ENCODE results near the gene ASRGL1. TPM values are rescaled to one million over a fixed set of nuclear protein-coding genes. Genes with fewer than 3 reads are reported as not detected.
A peak's percentile ranks its signal among the peaks of the same experiment; 100 is the strongest.

Gene ASRGL1
- total and polyA plus RNA-seq, 2 experiments from 2014 or later = 9.5 to 18.6 TPM

- TF ChIP-seq, protein P1, sequence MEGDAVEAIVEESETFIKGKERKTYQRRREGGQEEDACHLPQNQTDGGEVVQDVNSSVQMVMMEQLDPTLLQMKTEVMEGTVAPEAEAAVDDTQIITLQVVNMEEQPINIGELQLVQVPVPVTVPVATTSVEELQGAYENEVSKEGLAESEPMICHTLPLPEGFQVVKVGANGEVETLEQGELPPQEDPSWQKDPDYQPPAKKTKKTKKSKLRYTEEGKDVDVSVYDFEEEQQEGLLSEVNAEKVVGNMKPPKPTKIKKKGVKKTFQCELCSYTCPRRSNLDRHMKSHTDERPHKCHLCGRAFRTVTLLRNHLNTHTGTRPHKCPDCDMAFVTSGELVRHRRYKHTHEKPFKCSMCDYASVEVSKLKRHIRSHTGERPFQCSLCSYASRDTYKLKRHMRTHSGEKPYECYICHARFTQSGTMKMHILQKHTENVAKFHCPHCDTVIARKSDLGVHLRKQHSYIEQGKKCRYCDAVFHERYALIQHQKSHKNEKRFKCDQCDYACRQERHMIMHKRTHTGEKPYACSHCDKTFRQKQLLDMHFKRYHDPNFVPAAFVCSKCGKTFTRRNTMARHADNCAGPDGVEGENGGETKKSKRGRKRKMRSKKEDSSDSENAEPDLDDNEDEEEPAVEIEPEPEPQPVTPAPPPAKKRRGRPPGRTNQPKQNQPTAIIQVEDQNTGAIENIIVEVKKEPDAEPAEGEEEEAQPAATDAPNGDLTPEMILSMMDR (IDR thresholded peaks at IDR 0.05; ENCODE audit: poor library complexity) = no peak
- TF ChIP-seq EZH2 (IDR thresholded peaks at IDR 0.05; ENCODE audit: borderline replicate concordance) (no peak), EZH2phosphoT487 (IDR thresholded peaks at IDR 0.05; ENCODE audit: low read depth, severe bottlenecking, unreplicated experiment) (no peak)
- peak overlapping the region; percentile 96 for H3K27ac ChIP-seq
- H3K36me3 ChIP-seq (replicated peaks; ENCODE audit: insufficient read depth, low read depth) = no peaks in the 10 kb centered on the region
- H3K4me3 ChIP-seq = no peak overlapping the region
- DNase-seq (ENCODE audit: low spot score) = peak; percentile 59
- no peaks in the 10 kb centered on the region for H4K20me1 ChIP-seq (ENCODE audit: insufficient read depth, poor library complexity, severe bottlenecking)
- H3K4me1 ChIP-seq (ENCODE audit: insufficient read depth) = peaks cover 65% of the 10 kb centered on the region
- H2AFZ ChIP-seq = no peak overlapping the region
- peak overlapping the region; percentile 20 for H3K4me2 ChIP-seq
- no peaks in the 10 kb centered on the region for H3K9me2 ChIP-seq (replicated peaks; ENCODE audit: insufficient read depth)
- no peaks in the 10 kb centered on the region for H3K79me2 ChIP-seq
- no peaks in the 10 kb centered on the region for H3K27me3 ChIP-seq
- H3K9me3 ChIP-seq (ENCODE audit: low read depth) = no peaks in the 10 kb centered on the region
- 51% methylated on average over 22 of the region's 22 CpGs for WGBS (ENCODE audit: low lambda C conversion rate, missing lambda C conversion rate)
Observed at GRCh38 chr11:62398011-62398994, 61.1 kb downstream of the ASRGL1 start.

- WGBS (ENCODE audit: low lambda C conversion rate, missing lambda C conversion rate) = 67% methylated on average over 10 of the region's 10 CpGs
Observed at GRCh38 chr11:62399172-62399877, 62.1 kb downstream of the ASRGL1 start.

DNA sequence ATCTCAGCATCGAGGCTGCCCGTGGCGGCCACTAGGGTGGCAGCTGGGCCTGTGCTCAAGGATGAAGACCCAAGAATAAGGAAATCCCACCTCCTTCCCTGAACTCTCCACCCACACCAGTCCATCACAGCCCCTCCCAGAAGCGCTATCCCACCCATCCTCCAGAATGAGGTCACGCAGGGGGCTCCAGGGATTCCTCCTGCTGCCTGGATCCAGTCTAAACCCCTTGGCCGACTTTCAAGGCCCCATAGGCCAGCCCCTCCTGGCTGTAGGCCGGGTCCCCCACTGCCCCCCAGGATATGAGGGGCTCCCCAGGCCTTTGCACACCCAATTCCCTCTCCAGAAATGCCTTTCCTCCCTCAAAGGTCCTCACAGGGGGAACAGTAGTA, 62.6 kb downstream of the ASRGL1 start:
- no peaks in the 10 kb centered on the region for H4K20me1 ChIP-seq (ENCODE audit: insufficient read depth, poor library complexity, severe bottlenecking)
- no peaks in the 10 kb centered on the region for H3K27me3 ChIP-seq
- H2AFZ ChIP-seq = no peak overlapping the region
- no peaks in the 10 kb centered on the region for H3K36me3 ChIP-seq (replicated peaks; ENCODE audit: insufficient read depth, low read depth)
- peaks cover 65% of the 10 kb centered on the region for H3K4me1 ChIP-seq (ENCODE audit: insufficient read depth)
- WGBS (ENCODE audit: low lambda C conversion rate, missing lambda C conversion rate) = 55% methylated on average over 7 of the region's 7 CpGs
- no peaks in the 10 kb centered on the region for H3K79me2 ChIP-seq
- H3K4me2 ChIP-seq = peak overlapping the region; percentile 40
- TF ChIP-seq, protein P1 (IDR thresholded peaks at IDR 0.05; ENCODE audit: poor library complexity) = peak; percentile 13
- TF ChIP-seq EZH2phosphoT487 (IDR thresholded peaks at IDR 0.05; ENCODE audit: low read depth, severe bottlenecking, unreplicated experiment) = no peak
- peak; percentile 67 for DNase-seq (ENCODE audit: low spot score)
- H3K9me2 ChIP-seq (replicated peaks; ENCODE audit: insufficient read depth) = no peaks in the 10 kb centered on the region
- H3K4me3 ChIP-seq = no peak overlapping the region
- H3K9me3 ChIP-seq (ENCODE audit: low read depth) = no peaks in the 10 kb centered on the region
- peak overlapping the region; percentile 96 for H3K27ac ChIP-seq

More at GRCh38 chr11:62399172-62399877, 62.1 kb downstream of the ASRGL1 start:
- Histone ChIP-seq H4K20me1 (ENCODE audit: insufficient read depth, poor library complexity, severe bottlenecking) (no peaks in the 10 kb centered on the region), H2AFZ (no peak overlapping the region), H3K79me2 (no peaks in the 10 kb centered on the region), H3K4me1 (ENCODE audit: insufficient read depth) (peaks cover 65% of the 10 kb centered on the region), H3K36me3 (replicated peaks; ENCODE audit: insufficient read depth, low read depth) (no peaks in the 10 kb centered on the region), H3K27ac (peak overlapping the region; percentile 96), H3K4me3 (no peak overlapping the region), H3K27me3 (no peaks in the 10 kb centered on the region), H3K9me3 (ENCODE audit: low read depth) (no peaks in the 10 kb centered on the region), H3K4me2 (peak overlapping the region; percentile 20), H3K9me2 (replicated peaks; ENCODE audit: insufficient read depth) (no peaks in the 10 kb centered on the region)
- no peak for DNase-seq (ENCODE audit: low spot score)
- TF ChIP-seq, protein P1 (IDR thresholded peaks at IDR 0.05; ENCODE audit: poor library complexity) = no peak
- TF ChIP-seq EZH2phosphoT487 (IDR thresholded peaks at IDR 0.05; ENCODE audit: low read depth, severe bottlenecking, unreplicated experiment) (no peak), EZH2 (IDR thresholded peaks at IDR 0.05; ENCODE audit: borderline replicate concordance) (no peak)
